B cell (primary cell): ENCODE data around the gene EIF5A. TPM values are rescaled to one million over a fixed set of nuclear protein-coding genes. Genes with fewer than 3 reads are reported as not detected.

ENCODE experiments used
- ATAC-seq: fragments of 200-7000 bp; cut with Tn5 transposase; one replicate; pipeline ENCODE4 v1.10.0; 2021; ENCODE audit warnings: low read depth, mild to moderate bottlenecking, moderate number of reproducible peaks, moderate library complexity
- CTCF ChIA-PET: fragments of 350-600 bp; sonication (Branson Sonifier 250); formaldehyde crosslinking; loops from one replicate; lab custom pipeline; 2021; ENCODE audit warnings: antibody characterized with exemption, inconsistent platforms; lab: Charles Lee
- POLR2A ChIA-PET: fragments of 350-600 bp; sonication (Branson Sonifier 250); formaldehyde crosslinking; loops from one replicate; lab custom pipeline; 2021; ENCODE audit warnings: antibody characterized with exemption; lab: Charles Lee
- DNase-seq: peaks from one replicate; pipeline ENCODE4 v3.0.0; 2013
- H2AFZ ChIP-seq: 2 replicates; pipeline ENCODE4 v1.6.1; 2012; ENCODE audit warnings: mild to moderate bottlenecking, low read depth, low read length; ENCODE audit not compliant: insufficient read depth, poor library complexity, severe bottlenecking
- H3K27ac ChIP-seq, 2 donors: 1 replicate in 1 of 2; 2 replicates in 1 of 2; pipeline ENCODE4 v1.5.1; 2012 to 2013; ENCODE audit warnings: low read length in 2 of 2, mild to moderate bottlenecking in 2 of 2, moderate library complexity in 1 of 2
- H3K27me3 ChIP-seq, 4 experiments: fragments of 200-600 bp in 1 of 4; sonication (generic) in 1 of 4; replicated peaks in 1 of 4; 1 replicate in 2 of 4; 2 replicates in 2 of 4; pipeline versions ENCODE4 v1.6.1 to v1.7.0; 2013 to 2016; ENCODE audit warnings: low read length in 3 of 4, mild to moderate bottlenecking in 2 of 4, mixed read lengths in 1 of 4, moderate library complexity in 1 of 4; ENCODE audit not compliant: insufficient read depth in 4 of 4, control insufficient read depth in 3 of 4; ENCODE audit errors: control extremely low read depth in 1 of 4
- H3K36me3 ChIP-seq, 2 experiments: replicated peaks in 1 of 2; 1 replicate in 1 of 2; 2 replicates in 1 of 2; pipeline versions ENCODE4 v1.6.1 to v1.7.1; 2013; ENCODE audit warnings: low read length in 1 of 2; ENCODE audit not compliant: insufficient read depth in 2 of 2, control insufficient read depth in 1 of 2; ENCODE audit errors: control extremely low read depth in 1 of 2, extremely low read depth in 1 of 2
- H3K4me1 ChIP-seq, 2 donors: fragments of 200-600 bp in 1 of 2; sonication (generic) in 1 of 2; 1 replicate in 1 of 2; 2 replicates in 1 of 2; pipeline versions ENCODE4 v1.5.1 to v1.6.1; 2013 to 2017; ENCODE audit warnings: low read length in 2 of 2; ENCODE audit not compliant: control insufficient read depth in 2 of 2, insufficient read depth in 2 of 2
- H3K4me2 ChIP-seq: replicated peaks from 2 replicates; pipeline ENCODE3; 2012; ENCODE audit warnings: mild to moderate bottlenecking, low read depth, low read length; ENCODE audit not compliant: poor library complexity, severe bottlenecking
- H3K4me3 ChIP-seq, 5 experiments: fragments of 200-600 bp in 1 of 5; sonication (generic) in 1 of 5; 1 replicate in 3 of 5; 2 replicates in 2 of 5; pipeline versions ENCODE4 v1.5.1 to v1.7.0; 2011 to 2016; ENCODE audit warnings: low read length in 4 of 5, mild to moderate bottlenecking in 4 of 5, low read depth in 2 of 5, control low read depth in 1 of 5, moderate library complexity in 1 of 5; ENCODE audit not compliant: insufficient read depth in 1 of 5; ENCODE audit errors: control extremely low read depth in 1 of 5, extremely low read depth in 1 of 5
- H3K79me2 ChIP-seq: fragments of 200-600 bp; sonication (generic); one replicate; pipeline ENCODE4 v1.6.0; 2016; ENCODE audit warnings: low read length; ENCODE audit not compliant: control insufficient read depth, insufficient read depth
- H3K9ac ChIP-seq: fragments of 200-600 bp; sonication (generic); 2 replicates; pipeline ENCODE4 v1.6.1; 2017; ENCODE audit warnings: mild to moderate bottlenecking, low read length, moderate library complexity
- H3K9me3 ChIP-seq, 3 donors: one replicate each; pipeline versions ENCODE4 v1.6.1 to v1.7.1; 2013; ENCODE audit warnings: low read length in 2 of 3; ENCODE audit not compliant: control insufficient read depth in 2 of 3, insufficient read depth in 1 of 3; ENCODE audit errors: control extremely low read depth in 1 of 3
- H4K20me1 ChIP-seq: 2 replicates; pipeline ENCODE4 v1.6.0; 2012; ENCODE audit warnings: mild to moderate bottlenecking, low read length; ENCODE audit not compliant: insufficient read depth, control insufficient read depth, poor library complexity, severe bottlenecking
- H3K27ac Mint-ChIP-seq: one replicate; pipeline ENCODE4 v1.8.0; 2021; ENCODE audit warnings: mixed read lengths
- H3K27me3 Mint-ChIP-seq: one replicate; pipeline ENCODE4 v1.8.0; 2021; ENCODE audit warnings: mixed read lengths
- H3K4me1 Mint-ChIP-seq: one replicate; pipeline ENCODE4 v1.8.0; 2021; ENCODE audit warnings: mixed read lengths
- H3K4me3 Mint-ChIP-seq: one replicate; pipeline ENCODE4 v1.8.0; 2021; ENCODE audit warnings: mixed read lengths
- H3K9me3 Mint-ChIP-seq: one replicate; pipeline ENCODE4 v1.8.0; 2022; ENCODE audit warnings: mixed read lengths; ENCODE audit not compliant: insufficient read depth
- CTCF ChIP-seq: fragments of 200-600 bp; IDR thresholded peaks from one replicate; pipeline ENCODE4 v1.8.0; 2022; ENCODE audit warnings: antibody characterized with exemption, mild to moderate bottlenecking
- EZH2 ChIP-seq: IDR thresholded peaks from 2 replicates; pipeline ENCODE4 v1.6.1; 2012; ENCODE audit warnings: borderline replicate concordance, low read depth, mild to moderate bottlenecking, moderate library complexity, low read length; ENCODE audit not compliant: insufficient read depth, poor library complexity, severe bottlenecking
- WGBS: methylation state at CpG from one replicate; pipeline ENCODE4 v1.1.5; 2013; ENCODE audit warnings: missing lambda C conversion rate; ENCODE audit not compliant: insufficient coverage; 5-methylcytosine and 5-hydroxymethylcytosine counted together
- intact Hi-C: fragments of 100-400 bp; cut with micrococcal nuclease; formaldehyde crosslinking; loops from one replicate; pipeline ENCODE4 v1.10.0; 2022
- polyA plus RNA-seq: library from polyadenylated mRNA; depleted of rRNA; stranded (reverse); fragments of >200 nt; gene quantifications from 2 replicates; pipeline ENCODE4 v1.2.3, GENCODE V29; 2012
- total RNA-seq, 2 donors: library from RNA; stranded (reverse); fragments of 120-200 nt in 1 of 2; gene quantifications; 1 replicate in 1 of 2; 2 replicates in 1 of 2; pipeline versions ENCODE4 v1.2.3 to v1.2.4, GENCODE V29; 2013 to 2022

EIF5A gene
- total and polyA plus RNA-seq, 2 donors (not counting 1 experiment from before 2014, with no cell fraction given) = 233 to 576 TPM

GRCh38 chr17:7290685-7291084, 16.7 kb upstream of the EIF5A start:
- Mint-ChIP-seq H3K27me3 (peaks cover 46% of the 10 kb centered on the region), H3K4me1 (peaks cover 13% of the 10 kb centered on the region), H3K4me3 (no peak overlapping the region), H3K27ac (no peak overlapping the region), H3K9me3 (no peaks in the 10 kb centered on the region)
- no peaks in the 10 kb centered on the region for H3K36me3 ChIP-seq
- no peaks in the 10 kb centered on the region for H4K20me1 ChIP-seq
- no peak overlapping the region for H2AFZ ChIP-seq
- H3K9me3 ChIP-seq = peaks cover 0 to 7% (median 0%) of the 10 kb centered on the region in 3 donors
- DNase-seq (no peak), ATAC-seq (no peak)
- H3K4me1 ChIP-seq = peaks cover 18 to 19% of the 10 kb centered on the region in 2 donors
- H3K27me3 ChIP-seq = peaks cover 0 to 48% (median 10%) of the 10 kb centered on the region in 4 experiments
- intact Hi-C loops = loop anchor here (10.0 kb wide), 1 partner anchor 156 kb away; no protein-coding TSS in a partner anchor
- H3K9ac ChIP-seq = no peak overlapping the region
- ChIA-PET CTCF (interaction anchor here (1.1 to 1.9 kb wide), 2 partner anchors 9 to 70 kb away, joined by 3 to 7 read pairs; partner anchors contain the start of gene SLC2A4), POLR2A (no interaction called here)
- H3K4me2 ChIP-seq = no peak overlapping the region
- no peak overlapping the region for H3K4me3 ChIP-seq
- 86% methylated on average over 10 of the region's 11 CpGs for WGBS
- no peak overlapping the region for H3K27ac ChIP-seq
- no peaks in the 10 kb centered on the region for H3K79me2 ChIP-seq
- no peak for TF ChIP-seq CTCF
- TF ChIP-seq EZH2 = no peak

DNA sequence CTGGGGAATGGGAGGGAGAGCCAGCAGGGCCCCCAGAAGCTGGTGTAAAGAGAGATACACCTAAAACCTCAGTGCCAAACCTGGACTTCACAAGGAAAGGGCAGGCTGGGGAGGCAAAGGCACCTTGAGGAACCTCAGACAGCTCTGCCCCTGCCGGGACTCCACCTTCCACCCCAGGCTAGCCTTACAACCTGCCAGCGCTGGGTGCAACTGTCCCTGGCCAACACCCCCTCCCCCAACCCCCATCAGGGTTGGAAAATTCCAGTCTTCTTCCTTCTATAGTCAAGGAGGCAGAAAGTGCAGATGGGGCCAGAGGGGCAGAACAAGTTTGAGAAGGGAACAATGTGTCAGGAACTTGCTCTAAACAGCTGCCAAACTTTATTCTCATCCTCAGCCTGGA, 15.2 kb upstream of the EIF5A start:
- POLR2A ChIA-PET = no interaction called here
- Histone ChIP-seq H3K79me2 (no peaks in the 10 kb centered on the region), H4K20me1 (no peaks in the 10 kb centered on the region), H3K9ac (no peak overlapping the region), H3K4me3 (no peak overlapping the region), H3K27ac (no peak overlapping the region), H3K36me3 (no peaks in the 10 kb centered on the region), H3K27me3 (peaks cover 0 to 57% (median 15%) of the 10 kb centered on the region in 4 experiments), H3K4me1 (peaks cover 28 to 30% of the 10 kb centered on the region in 2 donors), H2AFZ (no peak overlapping the region), H3K9me3 (peaks cover 0 to 7% (median 0%) of the 10 kb centered on the region in 3 donors), H3K4me2 (no peak overlapping the region)
- intact Hi-C loops = loop anchor here (10.0 kb wide), 1 partner anchor 157 kb away; no protein-coding TSS in a partner anchor
- H3K27ac Mint-ChIP-seq = no peak overlapping the region
- H3K27me3 Mint-ChIP-seq = peaks cover 45% of the 10 kb centered on the region
- no peaks in the 10 kb centered on the region for H3K9me3 Mint-ChIP-seq
- no peak overlapping the region for H3K4me3 Mint-ChIP-seq
- CTCF ChIA-PET = no interaction called here
- no peak for DNase-seq
- no peak for ATAC-seq
- TF ChIP-seq CTCF (no peak), EZH2 (no peak)
- 100% methylated on average over 1 of the region's 2 CpGs for WGBS
- peaks cover 22% of the 10 kb centered on the region for H3K4me1 Mint-ChIP-seq
